ENCODE measurements around the gene RAE1. TPM values are rescaled to one million over a fixed set of nuclear protein-coding genes. Genes with fewer than 3 reads are reported as not detected.

The RAE1 gene
- total RNA-seq, 1 experiment from 2014 or later, result 46.3 TPM

- H3K9me2 ChIP-seq (ENCODE audit: insufficient read depth), result no peaks in the 10 kb centered on the region
- H3K36me3 ChIP-seq (ENCODE audit: control insufficient read depth in 1 of 2, insufficient read depth in 2 of 2, low read length in 2 of 2), result peaks cover 6 to 16% of the 10 kb centered on the region in 2 experiments; a peak in 3 of 4 replicates
- intact Hi-C loops (cut with micrococcal nuclease), result no loop called here
- no peaks in the 10 kb centered on the region for H4K20me1 ChIP-seq (ENCODE audit: insufficient read depth)
- no peaks in the 10 kb centered on the region for H3K9me3 ChIP-seq (ENCODE audit: control insufficient read depth in 1 of 2, insufficient read depth in 1 of 2, low read depth in 1 of 2, low read length in 2 of 2)
- TF ChIP-seq ZFX (IDR thresholded peaks at IDR 0.05) (no peak), CTCF (IDR thresholded peaks at IDR 0.05 in 2 of 3, conservative IDR thresholded peaks at IDR 0.05 in 1 of 3; ENCODE audit: borderline replicate concordance in 1 of 3, insufficient read depth in 1 of 3, low read depth in 2 of 3, low read length in 2 of 3) (no peak), SRF (IDR thresholded peaks at IDR 0.05; ENCODE audit: low read depth) (no peak), POLR2A (IDR thresholded peaks at IDR 0.05; ENCODE audit: borderline replicate concordance, extremely low read depth, insufficient read depth, insufficient read length) (no peak), POLR2AphosphoS5 (IDR thresholded peaks at IDR 0.05; ENCODE audit: low read depth, low read length) (no peak), CEBPB (IDR thresholded peaks at IDR 0.05; ENCODE audit: low read depth) (no peak), JUND (IDR thresholded peaks at IDR 0.05) (no peak), EZH2 (IDR thresholded peaks at IDR 0.05) (no peak), YY1 (IDR thresholded peaks at IDR 0.05; ENCODE audit: extremely low read depth, insufficient replicate concordance, low read depth, low read length) (no peak), RAD21 (IDR thresholded peaks at IDR 0.05; ENCODE audit: low read depth) (no peak), CBX3 (IDR thresholded peaks at IDR 0.05; ENCODE audit: low read depth) (no peak), SIN3A (IDR thresholded peaks at IDR 0.05; ENCODE audit: low read depth) (no peak), REST (IDR thresholded peaks at IDR 0.05; ENCODE audit: low read depth) (no peak), FOSL1 (IDR thresholded peaks at IDR 0.05; ENCODE audit: low read depth) (no peak), ELF1 (IDR thresholded peaks at IDR 0.05; ENCODE audit: borderline replicate concordance, low read depth) (no peak), ATF3 (IDR thresholded peaks at IDR 0.05) (no peak), TCF7L2 (IDR thresholded peaks at IDR 0.05; ENCODE audit: borderline replicate concordance, extremely low read depth, insufficient read depth, insufficient read length) (no peak), ZNF274 (IDR thresholded peaks at IDR 0.05; ENCODE audit: low read depth, low read length) (no peak), MAX (IDR thresholded peaks at IDR 0.05) (no peak), SP1 (IDR thresholded peaks at IDR 0.05; ENCODE audit: low read depth) (no peak)
- no peak overlapping the region for H3K27ac ChIP-seq (ENCODE audit: low read depth, low read length)
- CTCF ChIA-PET, result no interaction called here
- DNase-seq (ENCODE audit: low read depth, low spot score) (no peak), ATAC-seq (no peak)
- no peaks in the 10 kb centered on the region for H3K27me3 ChIP-seq (ENCODE audit: insufficient read depth, low read length)
- no TSS peak for BruUV-seq (replicated peaks)
- peaks cover 0 to 3% of the 10 kb centered on the region in 2 experiments; a peak in 2 of 4 replicates for H3K4me1 ChIP-seq (ENCODE audit: control insufficient read depth in 1 of 2, insufficient read depth in 2 of 2, low read length in 2 of 2)
- H3K9ac ChIP-seq (ENCODE audit: low read length), result no peak overlapping the region
- RAD21 ChIA-PET (ENCODE audit: low non-redundant PET in 1 of 2, low total read pairs in 2 of 2, uncharacterized antibody in 2 of 2, unreplicated experiment in 2 of 2), result no interaction called here
- no peak overlapping the region for H2AFZ ChIP-seq (ENCODE audit: low read depth, low read length, poor library complexity, severe bottlenecking)
- no peak overlapping the region for H3K4me3 ChIP-seq (replicated peaks in 1 of 2; ENCODE audit: low read depth in 1 of 2, low read length in 2 of 2)
- no peak overlapping the region for H3K4me2 ChIP-seq (ENCODE audit: low read length)
- POLR2A ChIA-PET, result no interaction called here
- H3K79me2 ChIP-seq (ENCODE audit: insufficient read depth, low read length), result no peaks in the 10 kb centered on the region; the same call in 1 of the 2 replicates
Measured at GRCh38 chr20:57409672-57410397, 58.8 kb downstream of the RAE1 start.

Measured in HCT116 (cell line).